Adrenal gland (tissue), 12 donors: ENCODE measurements around the gene C1RL. TPM values are rescaled to one million over a fixed set of nuclear protein-coding genes. Genes with fewer than 3 reads are reported as not detected.

Source experiments
- DNase-seq, 7 donors: peaks; one replicate each; pipeline ENCODE4 v3.0.0-alpha.2; 2019 to 2020
- H3K27ac ChIP-seq, 5 donors: fragments of 200-600 bp; sonication (generic) in 4 of 5; 1 replicate in 3 of 5; 2 replicates in 2 of 5; pipeline versions ENCODE4 v1.5.1 to v1.8.0; 2016 to 2020; ENCODE audit warnings: mild to moderate bottlenecking in 1 of 5
- H3K27me3 ChIP-seq: fragments of 200-600 bp; 2 replicates; pipeline ENCODE4 v1.8.0; 2021
- H3K36me3 ChIP-seq, 2 donors: fragments of 200-600 bp; replicated peaks in 1 of 2; 1 replicate in 1 of 2; 2 replicates in 1 of 2; pipeline versions ENCODE4 v1.5.1 to v1.8.0; 2018 to 2022
- H3K4me1 ChIP-seq, 2 donors: fragments of 200-600 bp; replicated peaks in 1 of 2; 1 replicate in 1 of 2; 2 replicates in 1 of 2; pipeline versions ENCODE4 v1.5.1 to v1.8.0; 2018 to 2021
- H3K4me3 ChIP-seq, 4 donors: fragments of 200-600 bp; sonication (generic) in 3 of 4; one replicate each; pipeline ENCODE4 v1.5.1; 2016 to 2018
- H3K9me3 ChIP-seq, 3 donors: fragments of 200-600 bp; sonication (generic) in 1 of 3; replicated peaks in 1 of 3; 1 replicate in 2 of 3; 2 replicates in 1 of 3; pipeline versions ENCODE4 v1.5.1 to v1.8.0; 2016 to 2021
- POLR2A ChIP-seq, 2 donors: fragments of 450-650 bp; IDR thresholded peaks; one replicate each; pipeline ENCODE4 v1.6.1; 2017; ENCODE audit warnings: antibody characterized with exemption in 2 of 2, mild to moderate bottlenecking in 2 of 2, moderate library complexity in 1 of 2
- WGBS, 4 donors: extraction: QIAGEN DNeasy Blood & Tissue Kit in 2 of 4; methylation state at CpG; one replicate each; pipeline versions ENCODE4 v1.1.5 to v1.1.7; 2013 to 2017; 5-methylcytosine and 5-hydroxymethylcytosine counted together
- intact Hi-C, 2 donors: fragments of 100-400 bp; cut with DNase I; formaldehyde crosslinking; loops; one replicate each; pipeline versions ENCODE4 v1.14.1 to v1.15.0; 2022 to 2023
- polyA plus RNA-seq, 3 donors: library from polyadenylated mRNA; stranded (reverse); fragments of 200-250 nt in 2 of 3; fragments of 350-450 nt in 1 of 3; fragmentation: Illumina TruSeq in 1 of 3; extraction: RNeasy Lipid Tissue Mini Kit (QIAGEN cat#74804) in 1 of 3; gene quantifications; one replicate each; pipeline ENCODE4 v1.2.3, GENCODE V29; 2013 to 2014
- total RNA-seq, 9 donors: library from RNA; depleted of rRNA in 4 of 9; stranded (reverse); fragments of >200 nt in 4 of 9; fragments of 120-200 nt in 1 of 9; fragmentation: NEBNext Ultra II Directional in 1 of 9; extraction: Animal tissue kit (Norgen Biotek cat#: 25700) in 1 of 9; gene quantifications; one replicate each; pipeline versions ENCODE4 v1.1.0 to v1.2.4, GENCODE V29; 2013 to 2023
- TF ChIP-seq, protein P1 (sequence below), 6 experiments: fragments of 450-650 bp in 4 of 6; fragments of 200-600 bp in 2 of 6; sonication (generic) in 1 of 6; IDR thresholded peaks; 1 replicate in 5 of 6; 2 replicates in 1 of 6; pipeline versions ENCODE4 v1.5.1 to v1.8.0; 2016 to 2021; ENCODE audit warnings: antibody characterized with exemption in 6 of 6, mild to moderate bottlenecking in 2 of 6, moderate library complexity in 1 of 6
- donor health status: healthy with polysubstance abuse.
- donor health status: Bipolar disorder and iron deficiency.
- donor health status: DM: yes; HTN: yes; CAD: no.
- donor health status: DM: no; HTN: no; CAD: no.
- donor health status: DM: no; HTN: no; CAD: no.
- donor health status: DM: yes; HTN: yes; CAD: no.

Gene C1RL
- total and polyA plus RNA-seq, 12 donors = 33.3 to 407 (median 157) TPM

DNA sequence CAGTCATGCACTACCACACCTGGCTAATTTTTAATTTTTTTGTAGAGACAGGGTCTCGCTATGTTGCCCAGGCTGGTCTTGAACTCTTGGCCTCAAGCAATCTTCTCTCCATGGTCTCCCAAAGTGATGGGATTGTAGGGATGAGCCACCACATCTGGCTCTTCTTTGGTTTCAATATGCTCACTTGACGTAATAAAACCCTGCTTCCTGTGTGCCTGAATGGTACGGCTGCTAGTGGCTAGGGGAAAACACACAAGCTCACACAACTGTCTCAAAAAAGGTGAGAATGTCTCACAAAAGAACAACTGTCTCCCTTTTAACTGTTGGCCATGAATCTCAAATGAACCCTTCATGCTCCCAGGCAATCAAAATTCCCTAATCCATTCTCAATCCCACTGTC is 33.5 kb downstream of the C1RL start:
- intact Hi-C loops = no loop called here

DNA sequence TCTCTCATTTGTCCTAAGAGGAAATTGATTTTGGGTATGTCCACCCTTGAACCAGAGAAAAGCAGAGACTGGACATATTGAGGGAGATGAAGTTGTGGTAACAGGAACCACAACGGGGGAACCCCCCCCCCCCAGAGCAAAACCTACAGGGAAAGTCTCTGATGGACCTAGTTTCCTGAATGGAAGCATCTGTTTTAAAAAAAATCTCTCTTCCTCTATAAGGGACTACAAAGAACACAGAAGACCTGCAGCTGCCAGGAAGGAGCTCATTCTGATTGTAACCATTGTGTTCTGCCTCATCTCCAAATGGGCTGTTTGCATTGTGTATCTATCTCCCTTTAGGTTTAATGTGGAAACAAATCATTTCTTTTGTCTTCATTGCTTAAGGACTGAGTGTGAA is 35.1 kb downstream of the C1RL start:
- no peak overlapping the region for H3K27ac ChIP-seq
- 33 to 44% (median 35%) methylated on average over 1 of the region's 1 CpG for whole genome bisulfite sequencing, 4 donors
- DNase-seq = no peak
- no peaks in the 10 kb centered on the region for H3K9me3 ChIP-seq
- TF ChIP-seq POLR2A (IDR thresholded peaks at IDR 0.05) = no peak
- TF ChIP-seq, protein P1, sequence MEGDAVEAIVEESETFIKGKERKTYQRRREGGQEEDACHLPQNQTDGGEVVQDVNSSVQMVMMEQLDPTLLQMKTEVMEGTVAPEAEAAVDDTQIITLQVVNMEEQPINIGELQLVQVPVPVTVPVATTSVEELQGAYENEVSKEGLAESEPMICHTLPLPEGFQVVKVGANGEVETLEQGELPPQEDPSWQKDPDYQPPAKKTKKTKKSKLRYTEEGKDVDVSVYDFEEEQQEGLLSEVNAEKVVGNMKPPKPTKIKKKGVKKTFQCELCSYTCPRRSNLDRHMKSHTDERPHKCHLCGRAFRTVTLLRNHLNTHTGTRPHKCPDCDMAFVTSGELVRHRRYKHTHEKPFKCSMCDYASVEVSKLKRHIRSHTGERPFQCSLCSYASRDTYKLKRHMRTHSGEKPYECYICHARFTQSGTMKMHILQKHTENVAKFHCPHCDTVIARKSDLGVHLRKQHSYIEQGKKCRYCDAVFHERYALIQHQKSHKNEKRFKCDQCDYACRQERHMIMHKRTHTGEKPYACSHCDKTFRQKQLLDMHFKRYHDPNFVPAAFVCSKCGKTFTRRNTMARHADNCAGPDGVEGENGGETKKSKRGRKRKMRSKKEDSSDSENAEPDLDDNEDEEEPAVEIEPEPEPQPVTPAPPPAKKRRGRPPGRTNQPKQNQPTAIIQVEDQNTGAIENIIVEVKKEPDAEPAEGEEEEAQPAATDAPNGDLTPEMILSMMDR (IDR thresholded peaks at IDR 0.05) = no peak
- no peaks in the 10 kb centered on the region for H3K36me3 ChIP-seq
- no peak overlapping the region for H3K4me3 ChIP-seq
- no peaks in the 10 kb centered on the region for H3K27me3 ChIP-seq
- intact Hi-C loops = no loop called here
- H3K4me1 ChIP-seq = no peaks in the 10 kb centered on the region

More for the DNA sequence above, 33.5 kb downstream of the C1RL start:
- H3K27me3 ChIP-seq = no peaks in the 10 kb centered on the region
- H3K9me3 ChIP-seq = no peaks in the 10 kb centered on the region
- H3K4me3 ChIP-seq = no peak overlapping the region
- H3K36me3 ChIP-seq = peaks cover 0 to 5% of the 10 kb centered on the region in 2 donors
- no peak for DNase-seq
- WGBS, 4 donors = 58 to 90% (median 83%) methylated on average over 3 of the region's 3 CpGs
- no peak overlapping the region for H3K27ac ChIP-seq
- H3K4me1 ChIP-seq = peaks cover 0 to 9% of the 10 kb centered on the region in 2 donors
- TF ChIP-seq, protein P1 (IDR thresholded peaks at IDR 0.05) = no peak
- TF ChIP-seq POLR2A (IDR thresholded peaks at IDR 0.05) = no peak

DNA sequence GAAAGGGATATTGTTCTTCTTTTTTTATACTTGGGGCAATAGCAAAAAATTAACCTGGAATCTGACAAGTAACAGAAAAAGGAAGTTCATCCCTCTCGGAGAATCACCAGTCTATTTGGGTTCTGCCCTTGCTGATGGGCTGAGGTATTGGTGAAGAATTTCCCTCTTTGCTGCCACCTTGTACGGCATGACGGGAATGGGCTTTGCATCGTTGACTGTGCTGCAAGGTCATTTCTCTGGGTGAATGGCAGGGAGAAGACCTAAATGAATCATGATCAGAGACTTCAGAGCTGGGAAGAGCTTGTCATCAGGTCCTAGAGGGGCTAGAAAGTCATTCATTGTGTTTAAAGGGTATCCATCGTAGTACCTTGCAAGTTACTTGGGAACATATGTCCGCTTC is 36.5 kb downstream of the C1RL start:
- Histone ChIP-seq H3K27me3 (no peaks in the 10 kb centered on the region), H3K27ac (no peak overlapping the region), H3K9me3 (no peaks in the 10 kb centered on the region), H3K4me3 (no peak overlapping the region), H3K36me3 (no peaks in the 10 kb centered on the region), H3K4me1 (no peaks in the 10 kb centered on the region)
- intact Hi-C loops = no loop called here
- DNase-seq = no peak
- WGBS, 4 donors = 74 to 83% (median 78%) methylated on average over 6 of the region's 6 CpGs
- TF ChIP-seq, protein P1 (IDR thresholded peaks at IDR 0.05) = no peak

DNA sequence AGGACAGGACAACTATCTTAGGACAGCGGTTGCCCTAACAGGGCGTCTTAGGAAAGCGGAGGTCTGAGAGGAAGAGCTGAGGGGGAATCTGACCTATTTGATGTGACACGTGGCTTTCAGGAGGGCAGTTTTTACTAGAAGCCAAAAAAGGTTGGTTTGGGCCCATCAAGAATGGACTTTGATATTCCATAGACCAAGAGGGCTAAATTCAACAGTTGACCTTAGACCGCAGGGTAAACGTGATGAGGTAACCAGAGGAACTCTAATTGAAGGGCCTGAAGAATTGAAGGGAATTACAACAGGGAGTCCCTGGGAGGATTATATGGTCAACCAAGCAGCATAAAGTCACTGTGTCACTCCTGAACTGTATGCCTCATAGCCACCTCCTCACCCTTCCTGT is 37.0 kb downstream of the C1RL start:
- Histone ChIP-seq H3K36me3 (no peaks in the 10 kb centered on the region), H3K27ac (no peak overlapping the region), H3K27me3 (no peaks in the 10 kb centered on the region), H3K9me3 (no peaks in the 10 kb centered on the region), H3K4me3 (no peak overlapping the region), H3K4me1 (no peaks in the 10 kb centered on the region)
- intact Hi-C loops = no loop called here
- WGBS, 4 donors = 82 to 87% (median 85%) methylated on average over 6 of the region's 6 CpGs
- TF ChIP-seq, protein P1 (IDR thresholded peaks at IDR 0.05) = no peak
- no peak for TF ChIP-seq POLR2A (IDR thresholded peaks at IDR 0.05)
- DNase-seq = no peak
